ENCODE measurements around the gene CARD14.
"Not testable (repeated sequence)": the region's sequence is repeated elsewhere in the genome, so short reads cannot be mapped to it uniquely, and the experiment has no call there.

CARD14 gene

GRCh38 chr17:80251966-80252365 is 82.1 kb downstream of the CARD14 start:
- TF ChIP-seq CTCF (IDR thresholded peaks at IDR 0.05; ENCODE audit: insufficient read depth, low read depth, low read length, missing control alignments): no peak
- H3K4me3 ChIP-seq (ENCODE audit: low read length): no peak overlapping the region
- no peak for DNase-seq (ENCODE audit: low read depth)

- H3K4me3 ChIP-seq (ENCODE audit: low read length): no peak overlapping the region
These were observed 83.0 kb downstream of the CARD14 start for GRCh38 chr17:80252871-80253270.

GRCh38 chr17:80253631-80254395 is 84.0 kb downstream of the CARD14 start:
- TF ChIP-seq CTCF (IDR thresholded peaks at IDR 0.05; ENCODE audit: insufficient read depth, low read depth, low read length, missing control alignments): no peak
- DNase-seq (ENCODE audit: low read depth): no peak
- H3K4me3 ChIP-seq (ENCODE audit: low read length): no peak overlapping the region

More at GRCh38 chr17:80252871-80253270, 83.0 kb downstream of the CARD14 start:
- peak; percentile 87 for TF ChIP-seq CTCF (IDR thresholded peaks at IDR 0.05; ENCODE audit: insufficient read depth, low read depth, low read length, missing control alignments)
- peak; percentile 82 for DNase-seq (ENCODE audit: low read depth)

GRCh38 chr17:80254396-80255251 is 84.8 kb downstream of the CARD14 start:
- TF ChIP-seq CTCF (IDR thresholded peaks at IDR 0.05; ENCODE audit: insufficient read depth, low read depth, low read length, missing control alignments): no peak
- H3K4me3 ChIP-seq (ENCODE audit: low read length): no peak overlapping the region
- peak; percentile 91 for DNase-seq (ENCODE audit: low read depth)

- no peak for TF ChIP-seq CTCF (IDR thresholded peaks at IDR 0.05; ENCODE audit: insufficient read depth, low read depth, low read length, missing control alignments)
- H3K4me3 ChIP-seq (ENCODE audit: low read length): no peak overlapping the region
- no peak for DNase-seq (ENCODE audit: low read depth)
These were observed 86.2 kb downstream of the CARD14 start for GRCh38 chr17:80256034-80256350.

- no peak for TF ChIP-seq CTCF (IDR thresholded peaks at IDR 0.05; ENCODE audit: insufficient read depth, low read depth, low read length, missing control alignments)
- no peak for DNase-seq (ENCODE audit: low read depth)
- H3K4me3 ChIP-seq (ENCODE audit: low read length): no peak overlapping the region
These were observed 87.9 kb downstream of the CARD14 start for GRCh38 chr17:80257716-80258213.

- H3K4me3 ChIP-seq (ENCODE audit: low read length); DNase-seq (ENCODE audit: low read depth): not testable (repeated sequence)
These were observed 88.5 kb downstream of the CARD14 start for GRCh38 chr17:80258296-80258695.
